Smooth muscle cell (in vitro differentiated cells): ENCODE measurements around the gene SGMS2. TPM values are rescaled to one million over a fixed set of nuclear protein-coding genes. Genes with fewer than 3 reads are reported as not detected.

Source experiments
- DNase-seq: peaks from one replicate; lab custom pipeline; 2025; ENCODE audit not compliant: unreplicated experiment; lab: John Stamatoyannopoulos, UW
- H2AFZ ChIP-seq: fragments of 200-600 bp; sonication (generic); 2 replicates; pipeline ENCODE4 v1.6.0; 2016; ENCODE audit warnings: antibody characterized with exemption, low read depth, mild to moderate bottlenecking
- H3F3A ChIP-seq: fragments of 200-600 bp; sonication (generic); 2 replicates; pipeline ENCODE4 v1.6.0; 2017; ENCODE audit warnings: antibody characterized with exemption, low read depth
- H3K27ac ChIP-seq: fragments of 200-600 bp; sonication (generic); 2 replicates; pipeline ENCODE4 v1.5.1; 2016; ENCODE audit warnings: low read depth, mild to moderate bottlenecking
- H3K27me3 ChIP-seq: fragments of 200-600 bp; sonication (generic); 2 replicates; pipeline ENCODE4 v1.6.1; 2016; ENCODE audit warnings: low read depth, mild to moderate bottlenecking
- H3K36me3 ChIP-seq: fragments of 200-600 bp; sonication (generic); 2 replicates; pipeline ENCODE4 v1.5.1; 2016; ENCODE audit warnings: low read depth
- H3K4me1 ChIP-seq: fragments of 200-600 bp; sonication (generic); 2 replicates; pipeline ENCODE4 v1.5.1; 2016; ENCODE audit warnings: low read depth
- H3K4me2 ChIP-seq: fragments of 200-600 bp; sonication (generic); 2 replicates; pipeline ENCODE4 v1.6.0; 2016; ENCODE audit warnings: mild to moderate bottlenecking
- H3K4me3 ChIP-seq: fragments of 200-600 bp; sonication (generic); 2 replicates; pipeline ENCODE4 v1.5.1; 2016; ENCODE audit warnings: mild to moderate bottlenecking
- H3K79me2 ChIP-seq: fragments of 200-600 bp; sonication (generic); 2 replicates; pipeline ENCODE4 v1.6.0; 2016; ENCODE audit warnings: low read depth, mild to moderate bottlenecking
- H3K9ac ChIP-seq: fragments of 200-600 bp; sonication (generic); 2 replicates; pipeline ENCODE4 v1.6.0; 2016; ENCODE audit warnings: low read depth
- H3K9me3 ChIP-seq: fragments of 200-600 bp; sonication (generic); replicated peaks from 2 replicates; pipeline ENCODE4 v1.5.1; 2016; ENCODE audit warnings: low read depth
- H4K20me1 ChIP-seq: fragments of 200-600 bp; sonication (generic); 2 replicates; pipeline ENCODE4 v1.6.0; 2016; ENCODE audit warnings: low read depth
- WGBS: methylation state at CpG from one replicate; pipeline ENCODE4 v1.1.7; 2016; ENCODE audit warnings: low lambda C conversion rate; 5-methylcytosine and 5-hydroxymethylcytosine counted together
- polyA plus RNA-seq: library from polyadenylated mRNA; unstranded; fragments of >200 nt; fragmentation: Nextera tagmentation; extraction: Ambion mirVana; gene quantifications from 2 replicates; pipeline ENCODE4 v1.2.1, GENCODE V29; 2016
- total RNA-seq: library from RNA; depleted of rRNA; stranded (reverse); fragments of >200 nt; gene quantifications from 2 replicates; pipeline ENCODE4 v1.2.3, GENCODE V29; 2014
- TF ChIP-seq, protein P1 (sequence below): fragments of 200-600 bp; sonication (generic); IDR thresholded peaks from 2 replicates; pipeline ENCODE4 v1.5.1; 2017; ENCODE audit warnings: borderline replicate concordance, mild to moderate bottlenecking, antibody characterized with exemption; ENCODE audit not compliant: insufficient read depth, poor library complexity, severe bottlenecking

The SGMS2 gene
- total and polyA plus RNA-seq, 2 experiments from 2014 or later, result 16.2 to 55.5 TPM

DNA sequence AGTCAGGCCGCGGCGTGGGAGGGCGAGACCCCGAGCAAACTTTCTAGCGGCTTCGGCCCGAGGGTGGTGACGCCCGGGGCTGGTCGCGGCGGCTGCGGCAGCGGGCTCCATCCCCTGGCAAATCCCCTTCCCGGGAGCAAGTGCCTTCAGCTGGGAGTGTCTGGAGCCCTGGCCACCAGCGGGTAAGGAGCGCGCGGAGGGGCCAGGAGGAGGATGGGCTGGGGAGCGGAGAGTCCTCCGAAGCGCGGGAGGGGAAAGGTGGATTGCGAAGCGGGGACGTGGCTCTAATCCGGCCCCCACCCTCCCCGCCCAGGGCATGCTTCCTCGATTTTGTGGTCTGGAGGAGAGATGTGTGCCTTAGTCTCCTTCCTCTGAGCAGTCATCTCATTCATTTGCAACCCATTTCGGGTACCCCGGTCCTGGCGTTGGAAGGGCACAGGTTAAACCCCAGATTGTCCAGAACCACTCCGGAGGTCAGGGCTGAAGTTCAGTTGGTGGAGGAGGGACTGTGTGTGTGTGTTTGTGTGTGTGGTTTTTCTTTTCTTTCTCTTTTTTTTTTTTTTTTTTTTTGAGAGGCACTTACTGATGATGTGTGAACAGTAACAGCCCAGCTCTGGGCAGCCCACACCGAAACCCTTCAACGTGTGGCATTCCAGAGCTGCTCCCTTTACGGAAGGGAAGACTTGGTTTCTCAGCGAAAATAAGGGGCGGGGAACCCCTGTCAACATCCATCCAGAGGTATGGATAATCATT, 516 bp downstream of the SGMS2 start:
- Histone ChIP-seq H3K79me2 (peaks cover 37% of the 10 kb centered on the region), H3K36me3 (no peaks in the 10 kb centered on the region), H3K4me2 (peak overlapping the region; percentile 88), H4K20me1 (peaks cover 3% of the 10 kb centered on the region), H2AFZ (peak overlapping the region; percentile 71), H3F3A (peaks cover 8% of the 10 kb centered on the region), H3K4me3 (peak overlapping the region; percentile 81), H3K27me3 (no peaks in the 10 kb centered on the region), H3K9me3 (no peaks in the 10 kb centered on the region), H3K9ac (peak overlapping the region; percentile 97), H3K4me1 (peaks cover 5% of the 10 kb centered on the region), H3K27ac (peak overlapping the region; percentile 98)
- WGBS, result 2% methylated on average over 35 of the region's 39 CpGs
- DNase-seq, result peak; percentile 66
- TF ChIP-seq, protein P1, sequence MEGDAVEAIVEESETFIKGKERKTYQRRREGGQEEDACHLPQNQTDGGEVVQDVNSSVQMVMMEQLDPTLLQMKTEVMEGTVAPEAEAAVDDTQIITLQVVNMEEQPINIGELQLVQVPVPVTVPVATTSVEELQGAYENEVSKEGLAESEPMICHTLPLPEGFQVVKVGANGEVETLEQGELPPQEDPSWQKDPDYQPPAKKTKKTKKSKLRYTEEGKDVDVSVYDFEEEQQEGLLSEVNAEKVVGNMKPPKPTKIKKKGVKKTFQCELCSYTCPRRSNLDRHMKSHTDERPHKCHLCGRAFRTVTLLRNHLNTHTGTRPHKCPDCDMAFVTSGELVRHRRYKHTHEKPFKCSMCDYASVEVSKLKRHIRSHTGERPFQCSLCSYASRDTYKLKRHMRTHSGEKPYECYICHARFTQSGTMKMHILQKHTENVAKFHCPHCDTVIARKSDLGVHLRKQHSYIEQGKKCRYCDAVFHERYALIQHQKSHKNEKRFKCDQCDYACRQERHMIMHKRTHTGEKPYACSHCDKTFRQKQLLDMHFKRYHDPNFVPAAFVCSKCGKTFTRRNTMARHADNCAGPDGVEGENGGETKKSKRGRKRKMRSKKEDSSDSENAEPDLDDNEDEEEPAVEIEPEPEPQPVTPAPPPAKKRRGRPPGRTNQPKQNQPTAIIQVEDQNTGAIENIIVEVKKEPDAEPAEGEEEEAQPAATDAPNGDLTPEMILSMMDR, result no peak

DNA sequence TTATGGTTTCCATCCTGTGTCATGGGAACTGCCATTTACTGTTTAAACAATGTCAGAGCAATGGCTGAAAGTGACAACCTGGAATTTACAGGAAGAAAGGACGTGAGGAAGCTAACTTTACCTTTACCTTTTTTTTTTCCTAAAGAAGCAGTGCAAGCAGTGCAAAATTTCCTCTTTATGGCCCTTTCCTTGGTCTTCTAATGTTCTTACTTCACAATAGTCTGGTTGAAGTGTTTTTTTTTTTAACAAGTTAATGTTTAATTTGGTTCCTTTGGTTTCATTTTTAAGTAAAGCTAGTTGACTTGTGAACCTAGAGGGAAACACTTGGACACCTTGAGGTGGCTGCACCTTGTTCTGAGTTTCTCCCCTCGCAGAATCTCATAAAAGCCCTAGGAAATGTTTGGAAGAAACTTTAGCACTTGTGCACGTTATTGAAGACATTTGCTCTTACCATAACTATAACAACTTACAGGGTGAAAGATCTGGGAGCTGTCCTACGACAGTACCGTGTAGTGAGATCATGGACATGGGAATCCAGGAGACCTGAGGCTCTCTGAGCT, 1.8 kb downstream of the SGMS2 start:
- peak overlapping the region; percentile 97 for H3K9ac ChIP-seq
- H3K4me1 ChIP-seq, result peaks cover 5% of the 10 kb centered on the region
- H3K79me2 ChIP-seq, result peaks cover 39% of the 10 kb centered on the region
- H4K20me1 ChIP-seq, result peaks cover 11% of the 10 kb centered on the region
- peak overlapping the region; percentile 81 for H3K4me3 ChIP-seq
- no peaks in the 10 kb centered on the region for H3K9me3 ChIP-seq
- peak overlapping the region; percentile 88 for H3K4me2 ChIP-seq
- H3F3A ChIP-seq, result peaks cover 8% of the 10 kb centered on the region
- H3K36me3 ChIP-seq, result no peaks in the 10 kb centered on the region
- H3K27me3 ChIP-seq, result no peaks in the 10 kb centered on the region
- DNase-seq, result no peak
- peak overlapping the region; percentile 98 for H3K27ac ChIP-seq
- H2AFZ ChIP-seq, result no peak overlapping the region
- WGBS, result 71% methylated on average over 5 of the region's 5 CpGs
- TF ChIP-seq, protein P1, result no peak

DNA sequence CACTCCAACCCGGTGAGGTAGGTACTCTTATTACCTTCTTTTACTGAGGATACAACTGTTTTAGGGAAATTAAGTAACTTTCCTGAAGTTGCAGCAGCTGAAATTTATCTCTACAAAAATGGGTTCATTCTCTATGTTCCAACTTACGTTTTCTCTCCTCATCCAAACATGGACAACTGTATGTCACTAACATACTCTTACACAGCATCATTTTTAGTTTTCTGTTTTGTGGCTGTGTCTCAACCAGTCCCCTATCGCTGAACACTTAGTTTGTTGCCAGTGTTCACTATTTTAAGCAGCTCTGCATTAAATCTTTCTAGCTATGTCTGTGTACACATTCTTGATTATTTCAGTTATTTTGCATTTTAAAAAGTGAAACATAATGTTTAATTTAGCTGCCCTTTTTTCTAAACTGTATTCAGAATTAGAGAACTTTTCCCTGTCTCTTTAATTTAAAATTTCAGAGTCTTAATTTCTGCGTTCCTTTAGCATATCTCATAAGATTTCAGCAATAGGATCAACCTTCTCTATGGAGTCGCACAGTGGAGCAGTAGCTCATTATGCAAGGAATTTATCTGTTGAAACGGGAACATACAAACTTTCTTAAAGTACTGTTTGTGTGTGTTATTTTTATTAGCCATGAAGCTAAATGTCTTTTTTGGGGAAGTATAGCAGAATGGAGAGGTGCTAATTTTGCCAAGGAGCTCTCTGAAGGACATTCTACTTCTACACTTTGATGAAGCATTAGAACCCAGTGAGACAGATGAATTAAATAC, 3.8 kb downstream of the SGMS2 start:
- DNase-seq, result no peak
- no peak overlapping the region for H3K4me2 ChIP-seq
- H2AFZ ChIP-seq, result no peak overlapping the region
- H3K27me3 ChIP-seq, result no peaks in the 10 kb centered on the region
- peaks cover 15% of the 10 kb centered on the region for H4K20me1 ChIP-seq
- TF ChIP-seq, protein P1, result no peak
- no peak overlapping the region for H3K4me3 ChIP-seq
- H3K36me3 ChIP-seq, result no peaks in the 10 kb centered on the region
- H3K9ac ChIP-seq, result no peak overlapping the region
- no peak overlapping the region for H3K27ac ChIP-seq
- 88% methylated on average over 6 of the region's 6 CpGs for whole genome bisulfite sequencing
- peaks cover 59% of the 10 kb centered on the region for H3K79me2 ChIP-seq
- H3K4me1 ChIP-seq, result peaks cover 5% of the 10 kb centered on the region
- H3F3A ChIP-seq, result peaks cover 6% of the 10 kb centered on the region
- H3K9me3 ChIP-seq, result no peaks in the 10 kb centered on the region
